Activated naive CD4-positive, alpha-beta T cell treated with anti-CD3 and anti-CD28 coated beads for 36 hours (primary cell): ENCODE results near the gene HDAC10. TPM values are rescaled to one million over a fixed set of nuclear protein-coding genes. Genes with fewer than 3 reads are reported as not detected.

Experiments used
- CTCF ChIA-PET: fragments of 350-600 bp; sonication (Branson Sonifier 250); formaldehyde crosslinking; loops from one replicate; lab custom pipeline; 2021; ENCODE audit warnings: antibody characterized with exemption; lab: Charles Lee
- DNase-seq: peaks from one replicate; pipeline ENCODE4 v3.0.0-alpha.2; 2020
- H3K27ac Mint-ChIP-seq: one replicate; pipeline ENCODE4 v1.8.0; 2021; ENCODE audit warnings: mild to moderate bottlenecking, mixed read lengths
- H3K27me3 Mint-ChIP-seq: one replicate; pipeline ENCODE4 v1.8.0; 2021; ENCODE audit warnings: low read depth, mixed read lengths
- H3K36me3 Mint-ChIP-seq: one replicate; pipeline ENCODE4 v1.8.0; 2021; ENCODE audit warnings: low read depth, mixed read lengths
- H3K4me1 Mint-ChIP-seq: one replicate; pipeline ENCODE4 v1.8.0; 2021; ENCODE audit warnings: low read depth, mixed read lengths
- H3K4me3 Mint-ChIP-seq: one replicate; pipeline ENCODE4 v1.8.0; 2021; ENCODE audit warnings: mild to moderate bottlenecking, moderate library complexity, mixed read lengths
- H3K9me3 Mint-ChIP-seq: one replicate; pipeline ENCODE4 v1.8.0; 2021; ENCODE audit warnings: mixed read lengths
- intact Hi-C: fragments of 100-400 bp; cut with micrococcal nuclease; formaldehyde crosslinking; loops from one replicate; pipeline ENCODE4 v1.15.1; 2023
- total RNA-seq, 2 experiments: library from RNA; stranded (reverse); gene quantifications; one replicate each; pipeline ENCODE4 v1.2.3, GENCODE V29; 2021

Gene HDAC10
- total RNA-seq, 2 experiments from 2014 or later = 35.4 to 38.0 TPM

GRCh38 chr22:50292643-50293440 lies 41.8 kb upstream of the HDAC10 start:
- H3K27ac Mint-ChIP-seq = no peak overlapping the region
- CTCF ChIA-PET = interaction anchor here (1.4 kb wide), 1 partner anchor 49 kb away, joined by 3 read pairs; no protein-coding TSS in a partner anchor
- peaks cover 12% of the 10 kb centered on the region for H3K27me3 Mint-ChIP-seq
- intact Hi-C loops = no loop called here
- no peaks in the 10 kb centered on the region for H3K9me3 Mint-ChIP-seq
- peak; percentile 34 for DNase-seq
- no peak overlapping the region for H3K4me3 Mint-ChIP-seq
- no peaks in the 10 kb centered on the region for H3K36me3 Mint-ChIP-seq
- H3K4me1 Mint-ChIP-seq = peaks cover 6% of the 10 kb centered on the region

- Mint-ChIP-seq H3K36me3 (no peaks in the 10 kb centered on the region), H3K4me1 (peaks cover 6% of the 10 kb centered on the region), H3K4me3 (no peak overlapping the region), H3K9me3 (no peaks in the 10 kb centered on the region), H3K27me3 (peaks cover 12% of the 10 kb centered on the region), H3K27ac (no peak overlapping the region)
- CTCF ChIA-PET = no interaction called here
- DNase-seq = no peak
- intact Hi-C loops = no loop called here
These were observed 39.0 kb upstream of the HDAC10 start for GRCh38 chr22:50289942-50290630.

GRCh38 chr22:50289151-50289941 lies 38.3 kb upstream of the HDAC10 start:
- no peaks in the 10 kb centered on the region for H3K9me3 Mint-ChIP-seq
- no peaks in the 10 kb centered on the region for H3K36me3 Mint-ChIP-seq
- no peak overlapping the region for H3K4me3 Mint-ChIP-seq
- intact Hi-C loops = no loop called here
- peaks cover 6% of the 10 kb centered on the region for H3K4me1 Mint-ChIP-seq
- no peak overlapping the region for H3K27ac Mint-ChIP-seq
- CTCF ChIA-PET = no interaction called here
- DNase-seq = no peak
- peaks cover 12% of the 10 kb centered on the region for H3K27me3 Mint-ChIP-seq

- CTCF ChIA-PET = interaction anchor here (1.1 kb wide), 1 partner anchor 11 kb away, joined by 4 read pairs; no protein-coding TSS in a partner anchor
- peaks cover 9% of the 10 kb centered on the region for H3K27me3 Mint-ChIP-seq
- peaks cover 3% of the 10 kb centered on the region for H3K4me1 Mint-ChIP-seq
- DNase-seq = no peak
- no peak overlapping the region for H3K27ac Mint-ChIP-seq
- no peaks in the 10 kb centered on the region for H3K36me3 Mint-ChIP-seq
- no peak overlapping the region for H3K4me3 Mint-ChIP-seq
- intact Hi-C loops = no loop called here
- no peaks in the 10 kb centered on the region for H3K9me3 Mint-ChIP-seq
These were observed 36.7 kb upstream of the HDAC10 start for GRCh38 chr22:50287731-50288130.

GRCh38 chr22:50286701-50287318 lies 35.7 kb upstream of the HDAC10 start:
- H3K9me3 Mint-ChIP-seq = no peaks in the 10 kb centered on the region
- no peak overlapping the region for H3K4me3 Mint-ChIP-seq
- H3K27ac Mint-ChIP-seq = no peak overlapping the region
- DNase-seq = no peak
- CTCF ChIA-PET = no interaction called here
- intact Hi-C loops = no loop called here
- H3K27me3 Mint-ChIP-seq = peaks cover 3% of the 10 kb centered on the region
- no peaks in the 10 kb centered on the region for H3K36me3 Mint-ChIP-seq
- H3K4me1 Mint-ChIP-seq = no peaks in the 10 kb centered on the region

- Mint-ChIP-seq H3K27ac (no peak overlapping the region), H3K36me3 (no peaks in the 10 kb centered on the region), H3K4me3 (no peak overlapping the region), H3K9me3 (no peaks in the 10 kb centered on the region), H3K4me1 (no peaks in the 10 kb centered on the region), H3K27me3 (no peaks in the 10 kb centered on the region)
- CTCF ChIA-PET = interaction anchor here (0.9 kb wide), 1 partner anchor 34 kb away, joined by 3 read pairs; no protein-coding TSS in a partner anchor
- intact Hi-C loops = no loop called here
- DNase-seq = no peak
These were observed 35.2 kb upstream of the HDAC10 start for GRCh38 chr22:50286275-50286674.

- no peak for DNase-seq
- no peaks in the 10 kb centered on the region for H3K9me3 Mint-ChIP-seq
- intact Hi-C loops = no loop called here
- H3K27ac Mint-ChIP-seq = no peak overlapping the region
- H3K4me1 Mint-ChIP-seq = no peaks in the 10 kb centered on the region
- no peak overlapping the region for H3K4me3 Mint-ChIP-seq
- CTCF ChIA-PET = interaction anchor here (0.9 kb wide), 1 partner anchor 34 kb away, joined by 3 read pairs; no protein-coding TSS in a partner anchor
- H3K36me3 Mint-ChIP-seq = no peaks in the 10 kb centered on the region
- no peaks in the 10 kb centered on the region for H3K27me3 Mint-ChIP-seq
These were observed 34.6 kb upstream of the HDAC10 start for GRCh38 chr22:50285568-50286229.

GRCh38 chr22:50284479-50284878 lies 33.4 kb upstream of the HDAC10 start:
- Mint-ChIP-seq H3K9me3 (no peaks in the 10 kb centered on the region), H3K27ac (no peak overlapping the region), H3K36me3 (no peaks in the 10 kb centered on the region), H3K27me3 (no peaks in the 10 kb centered on the region), H3K4me3 (no peak overlapping the region), H3K4me1 (no peaks in the 10 kb centered on the region)
- intact Hi-C loops = no loop called here
- CTCF ChIA-PET = no interaction called here
- DNase-seq = no peak

- H3K27me3 Mint-ChIP-seq = no peaks in the 10 kb centered on the region
- DNase-seq = no peak
- H3K4me1 Mint-ChIP-seq = no peaks in the 10 kb centered on the region
- H3K4me3 Mint-ChIP-seq = no peak overlapping the region
- no peak overlapping the region for H3K27ac Mint-ChIP-seq
- intact Hi-C loops = no loop called here
- CTCF ChIA-PET = no interaction called here
- H3K9me3 Mint-ChIP-seq = no peaks in the 10 kb centered on the region
- no peaks in the 10 kb centered on the region for H3K36me3 Mint-ChIP-seq
These were observed 32.8 kb upstream of the HDAC10 start for GRCh38 chr22:50283821-50284220.

- no peak overlapping the region for H3K4me3 Mint-ChIP-seq
- no peaks in the 10 kb centered on the region for H3K9me3 Mint-ChIP-seq
- CTCF ChIA-PET = no interaction called here
- no peak overlapping the region for H3K27ac Mint-ChIP-seq
- intact Hi-C loops = no loop called here
- DNase-seq = no peak
- no peaks in the 10 kb centered on the region for H3K36me3 Mint-ChIP-seq
- no peaks in the 10 kb centered on the region for H3K4me1 Mint-ChIP-seq
- H3K27me3 Mint-ChIP-seq = no peaks in the 10 kb centered on the region
These were observed 31.5 kb upstream of the HDAC10 start for GRCh38 chr22:50282361-50283155.

GRCh38 chr22:50281957-50282356 lies 30.9 kb upstream of the HDAC10 start:
- H3K4me1 Mint-ChIP-seq = no peaks in the 10 kb centered on the region
- intact Hi-C loops = no loop called here
- CTCF ChIA-PET = no interaction called here
- H3K4me3 Mint-ChIP-seq = no peak overlapping the region
- no peaks in the 10 kb centered on the region for H3K9me3 Mint-ChIP-seq
- no peaks in the 10 kb centered on the region for H3K27me3 Mint-ChIP-seq
- no peak overlapping the region for H3K27ac Mint-ChIP-seq
- no peaks in the 10 kb centered on the region for H3K36me3 Mint-ChIP-seq
- DNase-seq = no peak
